Thoracic aorta (tissue), 2 donors: Measurements from ENCODE around the gene CHN2. TPM values are rescaled to one million over a fixed set of nuclear protein-coding genes. Genes with fewer than 3 reads are reported as not detected.

Experiments used
- ATAC-seq: fragments of 150-250 bp; one replicate; pipeline ENCODE4 v1.8.0; 2017; ENCODE audit warnings: low read depth; ENCODE audit not compliant: insufficient number of reproducible peaks, low FRiP score
- DNase-seq: peaks from one replicate; pipeline ENCODE4 v3.0.0-alpha.2; 2020; ENCODE audit warnings: low spot score
- H3K27ac ChIP-seq, 2 donors: fragments of 200-600 bp; sonication (generic); 1 replicate in 1 of 2; 2 replicates in 1 of 2; pipeline ENCODE4 v1.5.1; 2016; ENCODE audit warnings: mild to moderate bottlenecking in 2 of 2, moderate library complexity in 2 of 2
- H3K27me3 ChIP-seq: fragments of 200-600 bp; sonication (generic); replicated peaks from 2 replicates; pipeline ENCODE4 v1.6.0; 2016; ENCODE audit warnings: mild to moderate bottlenecking; ENCODE audit not compliant: insufficient read depth
- H3K36me3 ChIP-seq: fragments of 200-600 bp; sonication (generic); one replicate; pipeline ENCODE4 v1.5.1; 2016
- H3K4me1 ChIP-seq, 2 donors: fragments of 200-600 bp; sonication (generic); 1 replicate in 1 of 2; 2 replicates in 1 of 2; pipeline versions ENCODE4 v1.5.1 to v1.6.0; 2016; ENCODE audit warnings: low read depth in 2 of 2, mild to moderate bottlenecking in 1 of 2; ENCODE audit not compliant: control insufficient read depth in 1 of 2
- H3K4me3 ChIP-seq: fragments of 200-600 bp; sonication (generic); 2 replicates; pipeline ENCODE4 v1.5.1; 2016; ENCODE audit warnings: mild to moderate bottlenecking
- H3K9me3 ChIP-seq: fragments of 200-600 bp; sonication (generic); 2 replicates; pipeline ENCODE4 v1.5.1; 2016
- CTCF ChIP-seq: fragments of 200-600 bp; sonication (generic); IDR thresholded peaks from one replicate; pipeline ENCODE4 v1.5.1; 2019; ENCODE audit warnings: antibody characterized with exemption
- total RNA-seq, 2 donors: library from RNA; depleted of rRNA; stranded (reverse); fragments of >200 nt; gene quantifications; one replicate each; pipeline versions ENCODE4 v1.1.0 to v1.2.3, GENCODE V29; 2016

Gene CHN2
- total RNA-seq, 2 donors from 2014 or later: 22.6 to 44.7 TPM

GRCh38 chr7:29289156-29290021 lies 94.8 kb downstream of the CHN2 start:
- no peak for TF ChIP-seq CTCF
- Histone ChIP-seq H3K27ac (no peak overlapping the region), H3K4me1 (no peaks in the 10 kb centered on the region), H3K27me3 (no peaks in the 10 kb centered on the region), H3K4me3 (no peak overlapping the region), H3K9me3 (no peaks in the 10 kb centered on the region), H3K36me3 (no peaks in the 10 kb centered on the region)
- no peak for ATAC-seq
- no peak for DNase-seq

- Histone ChIP-seq H3K27ac (no peak overlapping the region), H3K4me3 (no peak overlapping the region), H3K4me1 (no peaks in the 10 kb centered on the region), H3K27me3 (no peaks in the 10 kb centered on the region), H3K36me3 (no peaks in the 10 kb centered on the region), H3K9me3 (no peaks in the 10 kb centered on the region)
- no peak for TF ChIP-seq CTCF
- no peak for ATAC-seq
- no peak for DNase-seq
Measured at GRCh38 chr7:29290829-29291228, 96.3 kb downstream of the CHN2 start.

GRCh38 chr7:29291723-29292618 lies 97.4 kb downstream of the CHN2 start:
- Histone ChIP-seq H3K36me3 (no peaks in the 10 kb centered on the region), H3K27ac (no peak overlapping the region), H3K4me3 (no peak overlapping the region), H3K4me1 (no peaks in the 10 kb centered on the region), H3K27me3 (no peaks in the 10 kb centered on the region), H3K9me3 (no peaks in the 10 kb centered on the region)
- TF ChIP-seq CTCF: no peak
- no peak for DNase-seq
- ATAC-seq: no peak

GRCh38 chr7:29292886-29293658 lies 98.5 kb downstream of the CHN2 start:
- Histone ChIP-seq H3K27ac (no peak overlapping the region), H3K4me3 (no peak overlapping the region), H3K27me3 (no peaks in the 10 kb centered on the region), H3K36me3 (no peaks in the 10 kb centered on the region), H3K4me1 (no peaks in the 10 kb centered on the region), H3K9me3 (no peaks in the 10 kb centered on the region)
- TF ChIP-seq CTCF: no peak
- ATAC-seq (no peak), DNase-seq (no peak)
